Karpas-422 (cell line): ENCODE results near the gene PSMC3. TPM values are rescaled to one million over a fixed set of nuclear protein-coding genes. Genes with fewer than 3 reads are reported as not detected.
A peak's percentile ranks its signal among the peaks of the same experiment; 100 is the strongest.

Experiments
- DNase-seq: peaks from one replicate; pipeline ENCODE4 v3.0.0-alpha.2; 2015
- H2AFZ ChIP-seq: fragments of 200-600 bp; sonication (generic); 2 replicates; pipeline ENCODE4 v1.6.1; 2014; ENCODE audit warnings: antibody characterized with exemption, low read length, mixed read lengths
- H3K27ac ChIP-seq: fragments of 200-600 bp; sonication (generic); 2 replicates; pipeline ENCODE4 v1.5.1; 2014; ENCODE audit warnings: mild to moderate bottlenecking, low read length, moderate library complexity
- H3K27me3 ChIP-seq: fragments of 200-600 bp; sonication (generic); 2 replicates; pipeline ENCODE4 v1.6.1; 2014; ENCODE audit warnings: low read length, mixed read lengths
- H3K36me3 ChIP-seq: fragments of 200-600 bp; sonication (generic); 2 replicates; pipeline ENCODE4 v1.6.1; 2014; ENCODE audit warnings: low read length, mixed read lengths; ENCODE audit not compliant: insufficient read depth
- H3K4me1 ChIP-seq: fragments of 200-600 bp; sonication (generic); 2 replicates; pipeline ENCODE4 v1.6.1; 2014; ENCODE audit warnings: mild to moderate bottlenecking, low read length, mixed read lengths
- H3K4me2 ChIP-seq: fragments of 200-600 bp; sonication (generic); 2 replicates; pipeline ENCODE4 v1.6.1; 2014; ENCODE audit warnings: low read length, low read depth, mild to moderate bottlenecking; ENCODE audit not compliant: poor library complexity, severe bottlenecking
- H3K4me3 ChIP-seq: fragments of 200-600 bp; sonication (generic); 2 replicates; pipeline ENCODE4 v1.5.1; 2014; ENCODE audit warnings: mild to moderate bottlenecking, antibody characterized with exemption, low read length, mixed read lengths
- H3K79me2 ChIP-seq: fragments of 200-600 bp; sonication (generic); 2 replicates; pipeline ENCODE4 v1.6.1; 2014; ENCODE audit warnings: mild to moderate bottlenecking, low read length, mixed read lengths
- H3K9ac ChIP-seq: fragments of 200-600 bp; sonication (generic); 2 replicates; pipeline ENCODE4 v1.6.0; 2014; ENCODE audit warnings: low read length
- H3K9me2 ChIP-seq: fragments of 200-600 bp; sonication (generic), shearing (Covaris generic); replicated peaks from 2 replicates; pipeline ENCODE4 v1.6.0; 2014; ENCODE audit warnings: mild to moderate bottlenecking, low read length, moderate library complexity; ENCODE audit not compliant: insufficient read depth
- H3K9me3 ChIP-seq: fragments of 300-700, 200-600 bp; sonication (generic); 2 replicates; pipeline ENCODE4 v1.6.1; 2014; ENCODE audit warnings: low read length, mixed read lengths
- H4K20me1 ChIP-seq: fragments of 200-600 bp; sonication (generic); 2 replicates; pipeline ENCODE4 v1.6.1; 2014; ENCODE audit warnings: mild to moderate bottlenecking, antibody characterized with exemption, low read length, low read depth; ENCODE audit not compliant: insufficient read depth
- total RNA-seq: library from RNA; depleted of rRNA; stranded (reverse); fragments of >200 nt; shearing (Covaris generic); gene quantifications from 2 replicates; pipeline ENCODE4 v1.2.3, GENCODE V29; 2014; ENCODE audit warnings: low replicate concordance

Gene PSMC3
- total RNA-seq, 1 experiment from 2014 or later = 40.6 TPM

- Histone ChIP-seq H4K20me1 (peaks cover 17% of the 10 kb centered on the region), H3K4me1 (peaks cover 37% of the 10 kb centered on the region), H3K9ac (peak overlapping the region; percentile 90), H2AFZ (no peak overlapping the region), H3K9me2 (no peaks in the 10 kb centered on the region), H3K27ac (peak overlapping the region; percentile 93), H3K36me3 (peaks cover 27% of the 10 kb centered on the region), H3K4me2 (peak overlapping the region; percentile 84), H3K27me3 (no peaks in the 10 kb centered on the region), H3K4me3 (peak overlapping the region; percentile 84), H3K79me2 (peaks cover 70% of the 10 kb centered on the region), H3K9me3 (no peaks in the 10 kb centered on the region)
- DNase-seq = peak; percentile 65
These were observed 49.5 kb downstream of the PSMC3 start for GRCh38 chr11:47376525-47377371.

- no peak overlapping the region for H2AFZ ChIP-seq
- peak overlapping the region; percentile 84 for H3K4me3 ChIP-seq
- H3K79me2 ChIP-seq = peaks cover 74% of the 10 kb centered on the region
- peaks cover 37% of the 10 kb centered on the region for H3K4me1 ChIP-seq
- no peaks in the 10 kb centered on the region for H3K27me3 ChIP-seq
- no peaks in the 10 kb centered on the region for H3K9me2 ChIP-seq
- peaks cover 27% of the 10 kb centered on the region for H3K36me3 ChIP-seq
- peak overlapping the region; percentile 84 for H3K4me2 ChIP-seq
- no peak for DNase-seq
- no peaks in the 10 kb centered on the region for H3K9me3 ChIP-seq
- H3K9ac ChIP-seq = peak overlapping the region; percentile 90
- H3K27ac ChIP-seq = peak overlapping the region; percentile 93
- H4K20me1 ChIP-seq = peaks cover 17% of the 10 kb centered on the region
These were observed 50.1 kb downstream of the PSMC3 start for GRCh38 chr11:47376107-47376524.

GRCh38 chr11:47375546-47376085 lies 50.6 kb downstream of the PSMC3 start:
- H3K27ac ChIP-seq = peak overlapping the region; percentile 93
- H3K9ac ChIP-seq = peak overlapping the region; percentile 90
- H3K4me2 ChIP-seq = peak overlapping the region; percentile 84

GRCh38 chr11:47375020-47375419 lies 51.2 kb downstream of the PSMC3 start:
- Histone ChIP-seq H3K27ac (0 out of 2 replicates have a peak overlapping the region, but pooled peaks have one; percentile 93), H3K4me1 (peaks cover 37% of the 10 kb centered on the region), H3K4me2 (peak overlapping the region; percentile 18), H3K9me3 (no peaks in the 10 kb centered on the region), H4K20me1 (peaks cover 17% of the 10 kb centered on the region), H3K9ac (no peak overlapping the region), H3K27me3 (no peaks in the 10 kb centered on the region), H3K9me2 (no peaks in the 10 kb centered on the region), H2AFZ (no peak overlapping the region), H3K36me3 (peaks cover 27% of the 10 kb centered on the region), H3K4me3 (no peak overlapping the region), H3K79me2 (peaks cover 81% of the 10 kb centered on the region)
- no peak for DNase-seq

More at GRCh38 chr11:47375546-47376085, 50.6 kb downstream of the PSMC3 start:
- Histone ChIP-seq H3K36me3 (peaks cover 27% of the 10 kb centered on the region), H3K4me1 (peaks cover 37% of the 10 kb centered on the region), H3K27me3 (no peaks in the 10 kb centered on the region), H3K9me2 (no peaks in the 10 kb centered on the region), H2AFZ (no peak overlapping the region), H3K79me2 (peaks cover 78% of the 10 kb centered on the region), H3K4me3 (peak overlapping the region; percentile 84; the same call in 1 of the 2 replicates), H3K9me3 (no peaks in the 10 kb centered on the region), H4K20me1 (peaks cover 17% of the 10 kb centered on the region)
- DNase-seq = no peak

GRCh38 chr11:47374720-47375019 lies 51.6 kb downstream of the PSMC3 start:
- Histone ChIP-seq H3K27ac (0 out of 2 replicates have a peak overlapping the region, but pooled peaks have one; percentile 93), H3K9ac (no peak overlapping the region), H3K4me2 (peak overlapping the region; percentile 18), H2AFZ (no peak overlapping the region), H4K20me1 (peaks cover 17% of the 10 kb centered on the region), H3K4me1 (peaks cover 37% of the 10 kb centered on the region), H3K36me3 (peaks cover 29% of the 10 kb centered on the region), H3K4me3 (no peak overlapping the region), H3K79me2 (peaks cover 85% of the 10 kb centered on the region), H3K9me3 (no peaks in the 10 kb centered on the region), H3K9me2 (no peaks in the 10 kb centered on the region), H3K27me3 (no peaks in the 10 kb centered on the region)
- DNase-seq = no peak

GRCh38 chr11:47373876-47374719 lies 52.1 kb downstream of the PSMC3 start:
- H3K27ac ChIP-seq = no peak overlapping the region
- peaks cover 31% of the 10 kb centered on the region for H3K36me3 ChIP-seq

GRCh38 chr11:47372422-47372821 lies 53.8 kb downstream of the PSMC3 start:
- H2AFZ ChIP-seq = no peak overlapping the region
- H3K4me1 ChIP-seq = peaks cover 32% of the 10 kb centered on the region
- no peaks in the 10 kb centered on the region for H3K27me3 ChIP-seq
- peaks cover 39% of the 10 kb centered on the region for H3K36me3 ChIP-seq
- peaks cover 92% of the 10 kb centered on the region for H3K79me2 ChIP-seq
- H4K20me1 ChIP-seq = peaks cover 17% of the 10 kb centered on the region
- no peaks in the 10 kb centered on the region for H3K9me3 ChIP-seq
- no peaks in the 10 kb centered on the region for H3K9me2 ChIP-seq
- no peak overlapping the region for H3K4me2 ChIP-seq
- H3K9ac ChIP-seq = no peak overlapping the region
- H3K27ac ChIP-seq = no peak overlapping the region
- H3K4me3 ChIP-seq = no peak overlapping the region
- no peak for DNase-seq

More at GRCh38 chr11:47373876-47374719, 52.1 kb downstream of the PSMC3 start:
- peaks cover 17% of the 10 kb centered on the region for H4K20me1 ChIP-seq
- H3K4me3 ChIP-seq = no peak overlapping the region
- no peaks in the 10 kb centered on the region for H3K9me2 ChIP-seq
- no peaks in the 10 kb centered on the region for H3K9me3 ChIP-seq
- no peak overlapping the region for H3K4me2 ChIP-seq
- peaks cover 35% of the 10 kb centered on the region for H3K4me1 ChIP-seq
- no peaks in the 10 kb centered on the region for H3K27me3 ChIP-seq
- H3K79me2 ChIP-seq = peaks cover 91% of the 10 kb centered on the region
- no peak overlapping the region for H3K9ac ChIP-seq
- H2AFZ ChIP-seq = no peak overlapping the region
- DNase-seq = peak; percentile 87

- Histone ChIP-seq H3K4me3 (no peak overlapping the region), H2AFZ (no peak overlapping the region), H3K4me1 (peaks cover 27% of the 10 kb centered on the region), H3K27me3 (no peaks in the 10 kb centered on the region), H3K36me3 (peaks cover 34% of the 10 kb centered on the region), H3K4me2 (no peak overlapping the region), H3K9me2 (no peaks in the 10 kb centered on the region), H3K9ac (no peak overlapping the region), H3K27ac (no peak overlapping the region), H3K9me3 (no peaks in the 10 kb centered on the region), H4K20me1 (no peaks in the 10 kb centered on the region), H3K79me2 (peaks cover 92% of the 10 kb centered on the region)
- no peak for DNase-seq
These were observed 56.6 kb downstream of the PSMC3 start for GRCh38 chr11:47369676-47370075.
